Osteoblast (primary cell): Measurements from ENCODE around the gene CHRND. TPM values are rescaled to one million over a fixed set of nuclear protein-coding genes. Genes with fewer than 3 reads are reported as not detected.

Source experiments
- DNase-seq: peaks from one replicate; pipeline ENCODE4 v3.0.0; 2011; ENCODE audit warnings: low spot score, mixed read lengths; ENCODE audit not compliant: insufficient read length; ENCODE audit errors: missing footprints
- H2AFZ ChIP-seq: 2 replicates; pipeline ENCODE4 v1.6.0; 2011; ENCODE audit warnings: mild to moderate bottlenecking, low read length
- H3K27ac ChIP-seq: 2 replicates; pipeline ENCODE4 v1.5.1; 2011; ENCODE audit warnings: mild to moderate bottlenecking, low read depth, low read length, moderate library complexity
- H3K27me3 ChIP-seq: 2 replicates; pipeline ENCODE4 v1.6.0; 2012; ENCODE audit warnings: mild to moderate bottlenecking, control low read depth, inconsistent platforms, low read length, moderate library complexity; ENCODE audit not compliant: insufficient read depth
- H3K36me3 ChIP-seq: 2 replicates; pipeline ENCODE4 v1.5.1; 2011; ENCODE audit warnings: mild to moderate bottlenecking, low read length, control low read depth, moderate library complexity; ENCODE audit not compliant: insufficient read depth
- H3K4me1 ChIP-seq: 2 replicates; pipeline ENCODE4 v1.5.1; 2011; ENCODE audit warnings: mild to moderate bottlenecking, low read length, control low read depth, moderate library complexity; ENCODE audit not compliant: insufficient read depth
- H3K4me2 ChIP-seq: 2 replicates; pipeline ENCODE4 v1.6.0; 2011; ENCODE audit warnings: mild to moderate bottlenecking, low read length; ENCODE audit not compliant: insufficient read depth
- H3K4me3 ChIP-seq: fragments of 200-600 bp; sonication (generic); 3 replicates; pipeline ENCODE4 v1.5.1; 2012; ENCODE audit warnings: mild to moderate bottlenecking, low read length, inconsistent platforms; ENCODE audit not compliant: insufficient read depth
- H3K79me2 ChIP-seq: 2 replicates; pipeline ENCODE4 v1.6.0; 2012; ENCODE audit warnings: mild to moderate bottlenecking, low read length, control low read depth, inconsistent platforms; ENCODE audit not compliant: insufficient read depth
- H3K9me3 ChIP-seq: 2 replicates; pipeline ENCODE4 v1.5.1; 2011; ENCODE audit warnings: low read depth, low read length, control low read depth
- H4K20me1 ChIP-seq: 2 replicates; pipeline ENCODE4 v1.6.0; 2012; ENCODE audit warnings: mild to moderate bottlenecking, low read length, control low read depth; ENCODE audit not compliant: insufficient read depth
- total RNA-seq: library from RNA; depleted of rRNA; stranded (reverse); fragments of >200 nt; gene quantifications from 2 replicates; pipeline ENCODE4 v1.2.3, GENCODE V29; 2012
- TF ChIP-seq, protein P1 (sequence below): IDR thresholded peaks from 2 replicates; pipeline ENCODE4 v1.5.1; 2011; ENCODE audit warnings: mild to moderate bottlenecking, low read depth, low read length, moderate library complexity; ENCODE audit errors: extremely low read depth

Gene CHRND
- total RNA-seq, 1 donor, result not detected

DNA sequence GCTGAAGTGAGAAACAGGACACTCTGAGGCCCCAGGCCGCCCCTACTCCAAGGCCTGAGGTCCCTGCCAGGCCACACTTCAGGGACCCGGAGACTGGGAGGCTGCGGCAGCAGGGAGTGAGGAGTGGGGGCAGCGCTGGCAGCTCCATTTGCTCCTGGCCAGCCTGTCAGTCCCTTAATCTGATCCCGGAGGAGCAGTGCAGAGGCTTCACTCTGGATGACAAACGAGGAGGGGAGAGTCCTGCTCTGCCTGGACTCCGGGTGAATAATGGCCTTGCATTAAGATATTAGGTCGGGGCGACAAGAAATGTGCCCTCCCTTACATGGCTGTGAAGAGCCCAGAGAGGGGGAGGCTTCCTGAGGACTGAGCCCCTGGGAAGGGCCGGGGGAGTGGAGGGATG, 20.1 kb upstream of the CHRND start:
- Histone ChIP-seq H3K4me2 (no peak overlapping the region), H3K4me3 (no peak overlapping the region), H3K79me2 (no peaks in the 10 kb centered on the region), H3K27ac (no peak overlapping the region), H3K4me1 (no peaks in the 10 kb centered on the region), H3K9me3 (no peaks in the 10 kb centered on the region), H2AFZ (no peak overlapping the region), H3K36me3 (no peaks in the 10 kb centered on the region), H3K27me3 (peaks cover 32% of the 10 kb centered on the region), H4K20me1 (no peaks in the 10 kb centered on the region)
- TF ChIP-seq, protein P1, sequence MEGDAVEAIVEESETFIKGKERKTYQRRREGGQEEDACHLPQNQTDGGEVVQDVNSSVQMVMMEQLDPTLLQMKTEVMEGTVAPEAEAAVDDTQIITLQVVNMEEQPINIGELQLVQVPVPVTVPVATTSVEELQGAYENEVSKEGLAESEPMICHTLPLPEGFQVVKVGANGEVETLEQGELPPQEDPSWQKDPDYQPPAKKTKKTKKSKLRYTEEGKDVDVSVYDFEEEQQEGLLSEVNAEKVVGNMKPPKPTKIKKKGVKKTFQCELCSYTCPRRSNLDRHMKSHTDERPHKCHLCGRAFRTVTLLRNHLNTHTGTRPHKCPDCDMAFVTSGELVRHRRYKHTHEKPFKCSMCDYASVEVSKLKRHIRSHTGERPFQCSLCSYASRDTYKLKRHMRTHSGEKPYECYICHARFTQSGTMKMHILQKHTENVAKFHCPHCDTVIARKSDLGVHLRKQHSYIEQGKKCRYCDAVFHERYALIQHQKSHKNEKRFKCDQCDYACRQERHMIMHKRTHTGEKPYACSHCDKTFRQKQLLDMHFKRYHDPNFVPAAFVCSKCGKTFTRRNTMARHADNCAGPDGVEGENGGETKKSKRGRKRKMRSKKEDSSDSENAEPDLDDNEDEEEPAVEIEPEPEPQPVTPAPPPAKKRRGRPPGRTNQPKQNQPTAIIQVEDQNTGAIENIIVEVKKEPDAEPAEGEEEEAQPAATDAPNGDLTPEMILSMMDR, result no peak
- DNase-seq, result no peak

DNA sequence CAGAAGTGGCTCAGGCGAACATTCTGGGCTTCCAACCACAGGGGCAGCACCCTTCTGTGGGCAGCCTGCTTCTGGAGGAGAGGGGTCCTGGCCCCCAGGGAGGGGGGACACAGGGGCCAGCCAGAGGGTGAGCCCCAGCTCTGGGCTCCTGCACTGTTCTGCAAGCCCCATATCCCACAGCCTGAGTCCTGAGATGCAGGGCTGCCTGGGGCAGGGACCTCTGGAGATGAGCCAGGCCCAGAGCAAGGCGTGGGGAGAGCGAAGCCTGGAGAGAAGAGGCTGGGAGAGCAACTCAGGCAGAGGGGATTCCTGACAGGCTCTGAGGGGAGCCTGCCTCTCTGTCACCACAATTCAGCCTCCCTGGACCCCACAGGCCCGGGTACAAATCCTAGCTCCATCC, 19.3 kb upstream of the CHRND start:
- Histone ChIP-seq H4K20me1 (no peaks in the 10 kb centered on the region), H3K4me1 (no peaks in the 10 kb centered on the region), H3K4me3 (no peak overlapping the region), H3K79me2 (no peaks in the 10 kb centered on the region), H3K4me2 (no peak overlapping the region), H3K9me3 (no peaks in the 10 kb centered on the region), H3K27ac (no peak overlapping the region), H3K36me3 (no peaks in the 10 kb centered on the region), H3K27me3 (peaks cover 32% of the 10 kb centered on the region), H2AFZ (no peak overlapping the region)
- no peak for DNase-seq
- TF ChIP-seq, protein P1, result no peak

DNA sequence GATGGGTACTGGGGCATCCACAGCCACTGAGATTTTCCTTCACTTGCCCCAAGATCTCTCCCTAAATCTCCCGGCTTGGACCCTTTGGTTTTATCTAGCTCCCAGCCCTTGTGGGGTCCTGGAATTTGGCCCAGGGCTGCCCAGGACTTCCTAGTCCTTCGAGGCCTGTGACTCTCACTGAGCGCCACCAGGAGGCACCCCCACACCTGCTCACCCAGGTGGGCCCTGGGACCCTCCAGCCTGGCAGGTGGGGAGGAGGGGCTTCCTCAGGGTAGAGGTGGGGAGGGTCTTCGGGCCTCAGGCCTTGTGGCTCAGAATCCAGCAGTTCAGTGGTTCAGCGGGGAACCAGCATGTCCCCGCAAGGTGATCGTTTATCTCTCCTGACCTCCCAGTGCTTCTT, 17.7 kb upstream of the CHRND start:
- H4K20me1 ChIP-seq, result no peaks in the 10 kb centered on the region
- H3K36me3 ChIP-seq, result no peaks in the 10 kb centered on the region
- DNase-seq, result no peak
- no peak overlapping the region for H2AFZ ChIP-seq
- H3K27ac ChIP-seq, result no peak overlapping the region
- H3K27me3 ChIP-seq, result peaks cover 26% of the 10 kb centered on the region
- H3K4me3 ChIP-seq, result no peak overlapping the region
- no peaks in the 10 kb centered on the region for H3K4me1 ChIP-seq
- H3K79me2 ChIP-seq, result no peaks in the 10 kb centered on the region
- H3K9me3 ChIP-seq, result no peaks in the 10 kb centered on the region
- TF ChIP-seq, protein P1, result no peak
- no peak overlapping the region for H3K4me2 ChIP-seq

DNA sequence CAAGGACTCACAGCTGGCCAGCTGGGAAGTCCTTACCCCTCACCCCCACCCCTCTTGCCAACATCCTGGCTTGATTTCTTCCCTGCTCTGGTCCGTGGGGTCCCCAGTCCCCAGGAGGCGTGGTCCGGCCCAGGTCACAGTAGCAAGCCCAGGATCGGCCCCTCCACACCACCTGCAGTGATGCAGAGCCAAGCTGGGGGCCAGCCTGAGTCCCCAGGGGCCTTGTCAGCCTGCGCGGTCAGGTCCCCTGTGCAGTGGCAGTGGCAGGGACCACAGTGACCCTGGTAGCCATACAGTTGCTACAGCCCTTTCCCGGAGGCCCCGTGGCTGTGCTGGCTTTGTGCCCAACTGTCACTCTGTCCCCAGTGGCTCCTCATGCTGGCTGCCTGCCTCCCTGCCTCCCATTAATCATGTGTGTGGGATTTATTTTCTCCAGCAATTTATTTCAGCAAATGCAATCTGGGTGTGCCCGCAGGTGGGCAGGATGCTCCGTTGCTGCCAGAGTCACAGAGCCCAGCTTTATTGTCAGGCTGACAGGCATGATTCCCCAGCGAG, 14.5 kb upstream of the CHRND start:
- no peaks in the 10 kb centered on the region for H3K36me3 ChIP-seq
- peaks cover 20% of the 10 kb centered on the region for H3K27me3 ChIP-seq
- no peaks in the 10 kb centered on the region for H3K4me1 ChIP-seq
- no peak for DNase-seq
- H3K9me3 ChIP-seq, result no peaks in the 10 kb centered on the region
- no peaks in the 10 kb centered on the region for H4K20me1 ChIP-seq
- H2AFZ ChIP-seq, result no peak overlapping the region
- H3K4me2 ChIP-seq, result no peak overlapping the region
- no peak overlapping the region for H3K27ac ChIP-seq
- no peaks in the 10 kb centered on the region for H3K79me2 ChIP-seq
- TF ChIP-seq, protein P1, result no peak
- H3K4me3 ChIP-seq, result no peak overlapping the region
